Activated CD4-positive, alpha-beta T cell treated with anti-CD3 and anti-CD28 coated beads, Interleukin-2, Interleukin-4, amounts not matched to agents 100 ng/mL and 50 ng/mL, durations not matched to agents 16 hours and 8 hours (primary cell): Measurements from ENCODE around the gene FGD5.
"Not testable (repeated sequence)": the region's sequence is repeated elsewhere in the genome, so short reads cannot be mapped to it uniquely, and the experiment has no call there.

Experiments
- DNase-seq: peaks from one replicate; pipeline ENCODE4 v3.0.0-alpha.2; 2020; ENCODE audit warnings: low spot score

The FGD5 gene

GRCh38 chr3:14876921-14877333 is 58.2 kb downstream of the FGD5 start:
- no peak for DNase-seq

- no peak for DNase-seq
These were observed 58.7 kb downstream of the FGD5 start for GRCh38 chr3:14877469-14877868.

GRCh38 chr3:14879211-14879874 is 60.6 kb downstream of the FGD5 start:
- no peak for DNase-seq

GRCh38 chr3:14880447-14881106 is 61.8 kb downstream of the FGD5 start:
- no peak for DNase-seq

GRCh38 chr3:14883226-14883625 is 64.5 kb downstream of the FGD5 start:
- no peak for DNase-seq

- no peak for DNase-seq
These were observed 65.9 kb downstream of the FGD5 start for GRCh38 chr3:14884665-14885064.

- DNase-seq = peak; percentile 28
These were observed 66.5 kb downstream of the FGD5 start for GRCh38 chr3:14885307-14885706.

- no peak for DNase-seq
These were observed 67.3 kb downstream of the FGD5 start for GRCh38 chr3:14886101-14886500.

GRCh38 chr3:14889205-14889604 is 70.4 kb downstream of the FGD5 start:
- DNase-seq = no peak

- no peak for DNase-seq
These were observed 71.2 kb downstream of the FGD5 start for GRCh38 chr3:14889943-14890342.

GRCh38 chr3:14890476-14890875 is 71.7 kb downstream of the FGD5 start:
- peak; percentile 51 for DNase-seq

- no peak for DNase-seq
These were observed 72.7 kb downstream of the FGD5 start for GRCh38 chr3:14891135-14892132.

- DNase-seq = no peak
These were observed 73.5 kb downstream of the FGD5 start for GRCh38 chr3:14892226-14892625.

GRCh38 chr3:14894085-14894484 is 75.3 kb downstream of the FGD5 start:
- no peak for DNase-seq

GRCh38 chr3:14897266-14897665 is 78.5 kb downstream of the FGD5 start:
- no peak for DNase-seq

GRCh38 chr3:14898929-14899328 is 80.2 kb downstream of the FGD5 start:
- DNase-seq = no peak

GRCh38 chr3:14899993-14900618 is 81.3 kb downstream of the FGD5 start:
- no peak for DNase-seq

GRCh38 chr3:14900881-14901873 is 82.4 kb downstream of the FGD5 start:
- DNase-seq = no peak

GRCh38 chr3:14902719-14903118 is 84.0 kb downstream of the FGD5 start:
- no peak for DNase-seq

- not testable (repeated sequence) for DNase-seq
These were observed 84.7 kb downstream of the FGD5 start for GRCh38 chr3:14903501-14903900.
